ENCODE data around the gene ZNF507.
"Not testable (repeated sequence)": the region's sequence is repeated elsewhere in the genome, so short reads cannot be mapped to it uniquely, and the experiment has no call there.

The ZNF507 gene

DNA sequence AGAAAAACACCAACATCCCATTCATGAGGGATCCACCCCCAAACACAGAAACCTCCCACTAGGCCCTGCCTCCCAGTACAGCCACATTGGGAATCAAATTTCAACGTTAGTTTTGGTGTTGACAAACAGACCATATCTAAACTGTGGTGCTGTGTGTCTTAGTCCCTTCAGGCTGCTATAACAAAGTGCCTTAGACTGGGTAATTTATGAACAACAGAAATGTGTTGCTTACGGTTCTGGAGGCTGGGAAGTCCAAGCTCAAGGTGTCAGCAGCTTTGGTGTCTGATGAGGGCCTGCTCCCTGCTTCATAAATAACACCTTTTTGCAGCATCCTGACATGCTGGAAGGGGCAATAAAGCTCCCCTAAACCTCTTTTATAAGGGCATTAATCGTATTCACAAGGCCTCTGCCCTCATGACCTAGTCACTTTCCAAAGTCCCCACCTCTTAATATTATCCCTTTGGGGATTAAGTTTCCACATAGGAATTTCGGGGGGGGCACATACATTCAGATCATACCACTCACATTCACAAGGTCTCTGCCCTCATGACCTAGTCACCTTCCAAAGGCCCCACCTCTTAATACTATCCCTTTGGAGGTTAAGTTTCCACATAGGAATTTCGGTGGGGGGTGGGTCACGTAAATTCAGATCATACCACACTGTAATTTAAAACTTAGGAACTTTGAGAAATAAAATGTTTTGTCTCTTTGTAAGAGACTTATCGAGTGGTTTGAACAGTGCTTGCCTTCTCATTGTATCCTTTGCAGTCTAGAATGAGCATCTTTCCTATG is 27.5 kb downstream of the ZNF507 start:
- DNase-seq, result no peak

DNA sequence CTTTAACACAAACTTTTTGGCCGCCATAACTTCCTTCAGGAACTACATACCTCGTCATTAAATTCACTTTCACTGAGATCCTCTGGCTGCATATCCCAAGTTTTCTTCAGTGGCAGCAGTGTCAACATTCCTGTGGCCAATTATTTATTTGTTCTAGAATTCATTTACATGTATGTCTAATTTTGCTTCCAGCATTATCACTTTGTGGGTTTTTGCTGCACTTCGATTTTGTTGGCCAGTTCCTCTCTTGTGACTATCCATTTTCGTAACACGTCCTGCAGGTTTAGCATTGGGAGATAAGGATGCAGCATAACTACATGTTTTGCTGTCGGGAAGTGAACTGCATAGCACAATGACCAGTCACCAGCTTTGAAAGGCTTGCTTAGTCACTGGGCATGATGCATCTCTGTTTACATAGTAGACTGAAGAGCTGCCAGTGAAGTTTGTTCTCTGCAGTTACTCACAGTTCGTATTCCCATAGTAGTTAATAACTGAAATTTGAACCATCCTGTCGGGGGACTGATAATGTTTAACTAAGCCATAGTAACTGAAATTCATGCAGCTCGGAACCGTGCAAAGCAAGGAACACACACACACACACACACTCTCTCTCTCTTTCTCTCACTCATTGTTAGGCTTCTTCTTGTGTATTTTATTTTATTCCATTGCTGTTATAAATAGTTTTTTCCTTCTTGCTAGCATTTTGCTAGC is 28.3 kb downstream of the ZNF507 start:
- DNase-seq, result no peak

DNA sequence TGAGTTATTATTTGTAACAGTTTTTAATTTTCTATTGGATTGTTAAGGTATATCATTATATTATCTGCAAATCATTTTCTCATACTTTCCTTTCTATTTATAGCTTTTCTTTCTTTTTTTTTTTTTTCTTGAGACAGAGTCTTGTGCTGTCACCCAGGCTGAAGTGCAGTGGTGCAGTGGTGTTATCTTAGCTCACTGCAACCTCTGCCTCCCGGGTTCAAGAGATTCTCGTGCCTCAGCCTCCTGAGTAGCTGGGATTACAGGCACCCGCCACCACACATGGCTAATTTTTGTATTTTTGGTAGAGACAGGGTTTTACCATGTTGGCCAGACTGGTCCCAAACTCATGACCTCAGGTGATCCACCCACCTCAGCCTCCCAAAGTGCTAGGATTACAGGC is 29.0 kb downstream of the ZNF507 start:
- DNase-seq, result not testable (repeated sequence)

DNA sequence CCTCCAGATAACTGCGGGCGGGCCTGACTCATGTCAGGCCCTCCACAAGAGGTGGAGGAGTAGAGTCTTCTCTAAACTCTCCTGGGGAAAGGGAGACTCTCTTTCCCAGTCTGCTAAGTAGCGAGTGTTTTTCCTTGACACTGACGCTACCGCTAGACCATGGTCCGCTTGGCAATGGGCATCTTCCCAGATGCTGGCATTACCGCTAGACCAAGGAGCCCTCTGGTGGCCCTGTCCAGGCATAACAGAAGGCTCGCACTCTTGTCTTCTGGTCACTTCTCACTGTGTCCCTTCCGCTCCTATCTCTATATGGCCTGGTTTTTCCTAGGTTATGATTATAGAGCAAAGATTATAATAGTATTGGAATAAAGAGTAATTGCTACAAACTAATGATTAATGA is 31.7 kb downstream of the ZNF507 start:
- DNase-seq, result not testable (repeated sequence)

DNA sequence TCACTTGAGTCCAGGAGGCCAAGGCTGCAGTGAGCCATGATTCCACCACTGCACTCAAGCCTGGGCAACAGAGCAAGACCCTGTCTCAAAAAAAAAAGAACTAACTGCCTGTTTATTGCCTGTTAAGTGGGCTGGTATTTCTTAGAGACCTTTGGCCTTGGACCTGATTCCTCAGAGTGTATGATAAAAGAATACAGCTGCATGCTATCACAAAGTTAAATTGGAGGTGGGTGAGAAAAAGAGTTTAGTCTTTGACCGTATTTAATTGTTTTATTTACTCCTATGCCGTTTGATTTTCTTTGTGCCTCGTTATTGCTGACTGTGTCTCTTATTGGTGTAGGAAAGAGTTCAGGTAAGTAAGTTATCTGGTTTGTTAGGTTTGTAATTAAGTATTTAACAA is 34.9 kb downstream of the ZNF507 start:
- DNase-seq, result no peak

DNA sequence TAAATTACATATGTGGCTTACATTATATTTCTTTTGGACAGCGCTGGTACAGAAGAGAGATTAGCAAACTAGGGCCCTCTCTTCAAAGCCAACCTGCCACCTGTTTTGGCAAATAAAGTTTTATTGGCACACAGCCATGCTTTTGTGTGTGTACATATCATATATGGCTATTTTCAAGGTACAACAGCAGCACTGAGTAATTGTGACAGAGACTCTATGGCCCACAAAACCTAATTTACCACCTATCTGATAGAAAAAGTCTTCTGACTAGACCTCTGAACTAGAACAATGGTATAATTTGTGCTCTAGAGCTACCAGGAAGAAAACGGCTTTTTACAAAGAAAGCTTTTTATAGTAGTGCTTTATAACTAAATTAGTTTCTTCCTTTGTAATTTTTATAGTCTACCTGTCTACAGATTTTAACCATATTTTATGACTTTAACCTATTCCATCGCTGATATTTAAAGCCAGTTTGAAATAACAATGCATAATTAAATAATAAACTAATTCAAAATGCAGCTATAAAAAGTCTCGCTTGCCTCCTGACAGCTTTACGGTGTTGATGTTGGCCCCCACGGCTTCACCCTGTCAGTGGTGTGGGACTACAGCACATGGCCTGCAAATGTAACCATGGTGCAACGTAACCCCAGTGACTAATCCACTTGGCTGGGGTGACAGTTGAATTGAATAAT is 42.4 kb downstream of the ZNF507 start:
- DNase-seq, result no peak

DNA sequence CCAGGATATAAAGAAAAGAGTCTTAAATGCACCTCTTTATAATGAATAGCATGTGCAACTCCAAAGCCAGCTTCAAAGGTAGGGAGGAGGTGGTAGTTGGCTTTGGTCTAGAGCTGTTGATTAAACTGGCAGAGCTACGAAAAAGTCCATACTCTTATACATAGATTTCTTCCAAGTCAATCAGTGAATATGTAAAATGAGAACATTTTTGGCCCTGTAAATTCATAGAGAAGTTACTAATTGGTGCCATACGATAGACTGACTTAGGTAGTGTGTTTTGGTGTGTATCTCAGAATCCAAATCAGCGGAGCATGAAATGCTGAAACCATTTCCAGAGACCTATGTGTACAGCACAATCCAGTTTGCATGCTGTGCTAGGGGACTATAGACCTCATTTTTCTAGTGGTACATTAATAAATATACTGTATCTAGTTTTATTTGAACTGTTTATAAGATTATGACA is 43.0 kb downstream of the ZNF507 start:
- DNase-seq, result no peak

DNA sequence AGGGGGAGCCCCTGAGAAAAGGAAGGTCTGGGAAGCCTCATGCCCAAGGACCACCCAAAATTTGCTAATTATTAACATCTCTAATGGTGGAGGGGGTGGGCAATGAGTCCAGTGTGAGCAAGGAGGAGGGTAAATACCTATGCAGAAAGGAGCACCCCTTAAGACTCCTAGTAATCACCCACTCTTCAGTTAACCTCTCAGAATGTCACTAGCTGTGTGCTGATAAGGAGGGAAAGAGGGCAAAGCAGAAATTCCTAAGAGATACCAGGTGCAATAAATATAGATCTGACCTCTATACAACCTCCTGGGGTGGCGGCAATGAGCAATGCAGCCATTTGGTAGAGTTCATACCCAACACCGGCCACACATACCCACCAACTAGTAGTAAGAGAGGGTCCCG is 47.5 kb downstream of the ZNF507 start:
- DNase-seq, result no peak

DNA sequence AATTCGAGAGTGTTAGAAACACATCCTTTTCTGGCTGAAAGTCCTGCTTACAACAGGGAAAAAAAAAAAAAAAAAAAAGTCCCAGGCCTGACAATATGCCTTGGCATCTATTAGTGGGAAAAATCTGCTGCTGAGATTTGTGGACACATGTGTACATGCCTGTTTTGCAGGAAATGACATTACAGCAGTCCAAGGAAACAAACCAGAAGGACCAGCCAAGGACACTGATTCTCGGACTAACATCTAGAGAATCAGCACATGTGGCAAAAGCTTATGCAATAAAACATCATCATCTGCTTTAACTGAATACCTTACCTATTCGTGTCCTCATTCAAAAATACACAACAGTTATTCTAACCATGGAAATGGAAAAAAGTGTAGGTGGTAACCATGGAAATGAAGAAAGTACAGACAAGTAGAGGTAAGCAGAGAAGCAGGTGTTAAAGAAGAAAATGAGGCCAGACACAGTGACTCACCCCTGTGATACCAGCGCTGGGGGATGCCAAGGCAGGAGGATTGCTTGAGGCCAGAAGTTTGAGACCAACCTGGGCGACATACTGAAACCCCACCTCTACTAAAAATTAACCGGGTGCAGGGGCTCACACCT is 50.7 kb downstream of the ZNF507 start:
- no peak for DNase-seq

DNA sequence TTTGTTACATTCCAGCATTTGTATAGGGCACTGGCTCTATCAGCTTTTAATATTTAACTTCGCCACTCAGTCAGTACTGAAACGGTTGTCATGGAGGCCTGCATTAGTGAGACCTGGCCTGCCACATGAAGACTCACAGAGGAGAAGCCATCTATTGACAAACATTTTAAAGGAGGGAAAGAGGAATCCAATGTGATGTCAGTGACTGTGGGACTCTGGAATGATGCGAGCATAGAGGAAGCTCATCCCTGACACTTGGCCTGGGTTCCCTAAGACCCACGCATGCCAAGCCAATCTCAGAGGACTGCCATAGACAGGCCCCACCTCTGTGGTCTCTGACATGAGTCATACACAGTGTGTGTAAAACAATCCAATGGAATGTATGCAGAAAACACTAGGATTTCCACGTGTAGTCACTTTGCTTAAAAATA is 52.3 kb downstream of the ZNF507 start:
- no peak for DNase-seq

DNA sequence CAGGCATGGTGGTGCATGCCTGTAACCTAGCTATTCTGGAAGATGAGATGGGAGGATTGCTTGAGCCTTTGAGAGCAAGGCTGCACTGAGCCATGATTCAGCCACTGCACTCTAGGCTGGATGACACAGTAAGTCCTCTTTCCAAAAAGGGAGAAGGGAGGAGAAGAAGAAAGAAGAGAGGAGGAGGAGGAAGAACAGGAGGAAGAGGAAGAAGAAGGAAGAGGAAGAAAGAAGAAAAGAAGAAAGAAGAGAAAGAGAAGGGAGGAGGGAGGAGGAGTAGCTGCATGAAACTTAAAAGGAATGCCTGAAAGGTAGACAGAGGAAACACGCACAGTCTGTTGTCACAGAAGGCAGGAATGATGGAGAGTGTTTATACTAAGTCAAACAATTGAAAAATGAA is 56.6 kb downstream of the ZNF507 start:
- DNase-seq, result no peak

DNA sequence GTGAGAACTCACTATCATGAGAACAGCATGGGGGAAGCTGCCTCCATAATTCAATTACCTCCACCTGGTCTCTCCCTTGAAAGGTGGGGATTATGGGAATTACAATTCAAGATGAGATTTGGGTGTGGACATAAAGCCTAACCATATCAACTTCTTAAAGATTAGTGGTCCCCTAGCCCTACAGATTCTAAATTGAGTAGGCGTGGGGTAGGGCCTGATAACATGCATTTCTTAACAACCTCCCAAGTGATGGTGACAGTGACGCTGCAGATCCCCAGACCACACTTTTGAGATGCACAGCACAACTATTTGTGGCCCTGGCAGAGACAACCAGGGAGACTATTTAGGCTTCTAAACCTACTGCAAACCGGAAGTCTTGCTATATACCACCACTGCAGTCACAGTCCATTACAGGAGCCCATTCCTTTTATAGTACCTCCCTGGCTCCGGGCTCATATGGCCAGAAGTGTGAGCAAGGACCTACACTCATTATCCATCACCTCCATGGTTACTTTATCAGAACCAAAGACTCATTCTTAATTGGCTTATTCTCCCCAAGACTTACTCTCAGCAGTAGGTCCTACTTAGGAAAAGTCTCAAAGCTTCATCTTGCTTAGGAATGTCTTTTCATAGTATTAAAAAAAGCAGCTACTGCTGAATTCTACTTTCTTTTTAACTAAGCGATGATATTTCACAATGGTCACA is 58.0 kb downstream of the ZNF507 start:
- DNase-seq, result no peak

DNA sequence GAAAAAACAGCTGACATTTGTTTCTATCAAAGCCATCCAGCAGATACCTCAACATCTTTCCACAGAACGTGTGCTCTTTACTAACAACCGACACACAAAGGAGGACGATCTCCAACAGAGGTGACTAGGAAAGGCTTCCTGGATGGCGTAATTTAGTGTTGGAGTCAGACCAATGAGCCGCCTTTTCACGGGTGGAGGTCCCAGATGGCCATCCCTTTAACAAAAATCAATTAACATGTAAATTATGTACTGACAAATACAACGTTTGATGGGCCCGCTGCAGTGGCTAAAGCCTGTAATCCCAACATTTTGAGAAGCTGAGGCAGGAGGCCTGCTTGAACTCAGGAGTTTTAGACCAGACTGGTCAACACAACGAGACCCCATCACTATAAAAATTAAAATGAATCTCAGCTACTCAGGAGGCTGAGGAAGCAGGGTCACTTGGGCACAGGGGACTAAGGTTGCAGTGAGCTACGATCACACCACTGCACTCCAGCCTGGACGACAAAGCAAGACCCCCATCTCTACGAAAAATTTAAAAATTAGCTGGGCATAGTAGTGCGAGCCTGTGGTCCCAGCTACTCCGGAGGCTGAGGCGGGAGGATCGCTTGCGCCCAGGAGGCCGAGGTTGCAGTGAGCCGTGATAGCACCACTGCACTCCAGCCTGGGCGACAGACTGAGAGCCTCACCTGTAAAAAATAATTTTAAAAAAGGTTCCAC is 59.0 kb downstream of the ZNF507 start:
- DNase-seq, result no peak

DNA sequence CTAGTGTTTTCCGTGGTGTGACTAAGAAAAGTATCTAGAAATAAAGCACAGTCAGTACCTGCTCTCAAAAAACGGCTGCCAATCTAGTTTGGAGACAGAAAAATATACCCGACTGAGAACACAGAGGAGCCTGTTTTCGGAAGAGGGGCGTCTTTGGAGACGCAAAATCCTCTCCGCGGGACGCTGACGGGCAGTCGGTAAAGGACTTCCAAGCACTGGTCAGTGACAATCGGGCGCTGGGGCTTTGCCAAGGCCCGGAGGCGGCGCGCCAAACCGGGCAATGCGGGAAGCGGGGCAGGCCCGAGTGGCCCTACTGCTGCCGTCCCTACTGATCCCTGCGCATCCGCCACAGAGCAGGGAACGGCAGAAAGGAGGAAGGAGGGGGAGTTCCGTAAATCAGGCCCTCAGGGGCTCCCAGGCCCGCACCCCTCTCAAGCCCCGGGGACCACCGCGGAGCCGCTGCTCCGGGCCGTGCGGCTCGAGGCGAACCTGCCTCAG is 59.6 kb downstream of the ZNF507 start:
- DNase-seq, result no peak

DNA sequence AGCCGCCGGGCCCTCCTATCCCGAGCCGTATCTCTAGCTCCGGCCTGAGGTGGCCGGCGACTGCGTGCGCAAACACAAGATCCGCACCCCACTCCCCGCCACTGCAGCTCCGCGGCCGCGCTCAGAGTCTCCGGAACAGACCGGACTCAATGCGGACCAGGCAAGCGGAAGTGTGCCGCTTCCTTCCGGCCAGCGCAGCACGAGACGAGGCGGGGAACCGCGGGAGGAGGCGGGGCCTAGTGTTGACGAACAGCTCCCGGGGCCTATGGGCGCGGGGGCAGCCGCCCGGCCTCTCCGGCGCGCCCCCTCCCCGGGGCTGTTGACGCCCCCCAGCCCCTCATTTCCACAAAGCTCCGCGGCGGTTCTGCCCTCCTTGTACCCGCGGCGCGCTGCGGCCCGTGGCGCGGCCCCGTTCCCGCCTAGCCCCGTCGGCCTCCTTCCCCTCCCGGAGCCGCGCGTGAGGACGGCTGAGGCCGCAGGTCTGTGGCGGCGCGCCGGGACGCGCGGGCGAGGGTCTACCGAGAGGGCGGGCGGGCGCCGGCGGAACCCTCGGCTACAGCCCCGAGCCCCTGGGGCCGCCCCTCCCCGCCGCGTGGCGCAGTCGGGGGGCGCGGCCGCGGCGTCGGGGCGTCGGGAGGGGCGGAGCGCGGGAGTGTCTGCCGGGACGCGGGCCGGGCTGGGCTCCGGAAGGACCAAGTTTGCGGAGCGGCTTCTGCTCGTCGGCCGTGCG is 60.2 kb downstream of the ZNF507 start, which contains the start of gene DPY19L3:
Gene DPY19L3 (plus strand): TSS at position 340 of the 730 bp plus-strand sequence. CDS start 2,484 bp downstream, outside the sequence.
- DNase-seq, result peak; percentile 92

DNA sequence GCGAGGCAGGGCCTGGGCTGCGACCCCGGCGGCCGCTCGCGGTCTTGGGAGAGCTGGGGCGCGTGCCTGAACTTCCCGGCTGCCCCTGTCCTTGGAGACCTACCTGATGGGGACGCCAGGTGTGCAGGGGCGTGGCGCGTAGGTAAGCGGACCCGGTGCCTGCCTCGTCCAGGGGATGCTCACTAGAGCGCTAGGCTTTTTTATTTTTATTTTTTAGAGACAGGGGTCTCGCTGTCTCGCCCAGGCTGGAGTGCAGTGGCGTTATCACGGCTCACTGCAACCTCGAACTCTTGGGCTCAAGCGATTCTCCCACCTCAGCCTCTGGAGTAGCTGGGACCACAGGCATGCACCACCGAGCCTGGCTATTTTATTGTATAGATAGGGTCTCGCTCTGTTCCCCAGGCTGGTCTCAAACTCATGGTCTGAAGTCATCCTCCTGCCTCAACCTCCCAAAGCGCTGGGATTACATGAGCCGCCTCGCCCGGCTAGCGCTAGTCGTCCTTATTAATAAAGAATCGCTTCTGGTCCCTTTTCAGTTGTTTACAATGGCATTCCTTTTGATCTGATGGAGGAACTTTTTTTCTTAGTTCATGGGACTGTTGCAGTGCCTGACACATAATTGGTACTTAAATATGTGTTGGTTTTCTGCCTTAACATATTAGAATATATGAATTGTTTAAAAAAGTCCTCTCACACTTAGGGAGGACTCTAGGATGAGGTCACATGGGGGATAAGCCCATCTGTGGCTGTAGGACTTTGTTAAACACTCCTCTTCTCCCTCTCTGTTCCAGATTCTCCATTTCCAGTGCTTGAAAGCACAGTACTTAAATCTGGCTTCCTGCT is 61.0 kb downstream of the ZNF507 start:
- DNase-seq, result no peak

DNA sequence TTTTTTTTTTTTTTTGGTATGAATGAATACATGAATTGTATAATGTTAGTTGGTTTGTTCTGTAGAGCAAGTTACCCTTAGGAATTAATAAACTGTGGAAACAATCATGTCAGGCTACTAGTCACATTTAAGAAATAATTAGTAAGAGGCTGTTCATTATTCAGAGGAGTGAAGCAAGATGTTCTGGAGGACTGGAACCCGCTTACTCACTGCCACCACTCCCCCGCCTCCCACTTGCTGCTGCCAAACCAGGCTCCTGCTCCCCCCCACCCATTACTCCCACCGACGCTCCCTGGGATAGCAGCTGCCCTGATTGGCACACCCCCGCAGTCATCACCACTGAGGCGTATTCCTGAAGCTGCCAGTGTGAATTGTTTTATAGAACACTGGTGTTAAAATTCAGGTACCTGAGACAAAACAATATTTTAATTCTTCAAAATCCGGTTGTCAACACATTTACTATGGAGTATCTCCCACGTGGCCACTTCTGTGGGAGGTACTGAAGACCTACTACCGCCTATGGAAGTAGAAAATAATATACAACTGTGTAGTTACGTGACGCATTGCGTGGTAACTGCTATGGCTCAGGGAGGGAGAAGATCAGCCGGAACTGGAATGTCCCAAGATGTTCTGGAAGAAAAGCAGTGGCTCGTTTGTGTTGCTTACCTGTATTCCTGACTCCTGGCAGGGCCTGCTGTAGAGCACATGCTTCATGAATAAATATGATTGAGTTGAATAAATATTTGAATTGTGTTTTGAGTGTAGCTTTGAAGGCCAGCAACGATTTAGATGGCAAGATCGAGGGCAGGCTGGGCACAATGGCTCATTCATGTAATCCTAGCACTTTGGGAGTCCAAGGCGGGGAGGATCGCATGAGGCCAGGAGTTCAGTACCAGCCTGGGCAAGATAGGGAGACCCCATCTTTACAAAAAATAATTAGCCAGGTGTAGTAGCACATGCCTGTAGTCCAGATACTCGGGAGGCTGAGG is 61.9 kb downstream of the ZNF507 start:
- no peak for DNase-seq

DNA sequence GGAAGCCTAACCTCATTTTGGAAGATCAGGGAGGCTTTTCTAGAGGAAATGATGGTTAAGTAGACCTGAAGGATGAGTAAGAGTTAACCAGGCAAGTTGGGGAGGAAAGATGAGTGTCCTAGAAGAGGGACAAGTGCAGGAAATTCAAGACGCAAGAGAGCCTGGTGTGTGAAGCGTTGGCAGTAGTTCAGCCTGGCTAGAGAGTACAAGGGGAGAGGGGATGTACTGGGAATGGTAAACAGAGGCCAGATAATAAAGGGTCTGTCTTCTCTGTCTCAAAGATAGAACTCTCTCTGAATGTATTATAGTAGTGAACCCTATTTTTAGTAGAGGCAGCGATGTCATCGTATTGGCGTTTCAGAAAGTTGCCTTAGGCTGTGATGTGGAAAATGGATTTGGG is 69.8 kb downstream of the ZNF507 start:
- no peak for DNase-seq

DNA sequence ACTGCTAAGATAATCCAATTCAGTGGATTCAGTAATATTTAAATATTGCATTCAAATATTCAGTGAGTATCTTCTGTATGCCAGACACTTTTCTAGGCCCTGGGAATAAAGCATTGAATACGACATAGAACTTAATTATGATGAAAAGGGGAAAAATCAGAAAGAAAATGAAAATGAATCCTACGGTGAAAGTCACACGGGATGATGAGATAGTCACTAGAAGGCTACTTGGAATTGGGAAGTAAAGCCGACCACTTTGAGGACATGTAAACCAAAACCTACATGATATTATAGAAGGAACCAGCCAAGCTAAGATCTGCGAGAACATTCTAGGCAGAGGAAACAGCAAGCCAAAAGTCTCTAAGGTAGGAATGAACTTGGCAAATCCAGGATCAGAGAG is 70.3 kb downstream of the ZNF507 start:
- DNase-seq, result no peak
